HG03039 (cell line): ENCODE measurements around the gene ZNF620.
A peak's percentile ranks its signal among the peaks of the same experiment; 100 is the strongest.
"Not testable (repeated sequence)": the region's sequence is repeated elsewhere in the genome, so short reads cannot be mapped to it uniquely, and the experiment has no call there.

Experiments
- ATAC-seq: cut with Tn5 transposase; IDR thresholded peaks from one replicate; pipeline ENCODE4 v1.9.1; 2021; ENCODE audit warnings: mild to moderate bottlenecking, moderate library complexity; ENCODE audit not compliant: unreplicated experiment

Gene ZNF620

GRCh38 chr3:40505599-40506462, at the start of gene ZNF620:
TSS of gene ZNF620 (plus strand) at chr3:40506039. CDS start at chr3:40506353, 314 bp downstream.
- ATAC-seq = peak; percentile 61

DNA sequence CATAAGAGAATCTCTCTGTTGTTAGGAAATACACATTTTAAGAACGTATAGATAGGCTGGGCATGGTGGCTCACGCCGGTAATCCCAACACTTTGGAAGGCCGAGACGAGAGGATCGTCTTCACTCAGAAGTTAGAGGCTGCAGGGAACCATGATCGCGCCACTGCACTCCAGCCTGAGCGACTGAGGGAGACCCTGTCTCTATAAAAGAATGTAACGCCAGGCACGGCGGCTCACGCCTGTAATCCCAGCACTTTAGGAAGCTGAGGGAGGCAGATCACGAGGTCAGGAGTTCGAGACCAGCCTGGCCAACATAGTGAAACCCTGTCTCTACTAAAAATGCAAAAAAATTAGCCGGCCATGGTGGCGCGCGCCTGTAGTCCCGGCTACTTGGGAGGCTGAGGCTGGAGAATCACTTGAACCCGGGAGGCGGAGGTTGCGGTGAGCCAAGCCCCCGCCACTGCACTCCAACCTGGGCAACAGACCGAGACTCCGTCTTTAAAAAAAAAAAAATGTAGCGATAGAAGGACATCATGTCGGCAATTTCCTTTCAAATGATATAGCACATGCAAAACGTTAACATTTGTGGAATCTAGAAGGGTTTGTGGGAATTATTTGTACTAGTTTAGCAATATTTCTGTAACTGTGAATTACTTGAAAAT, 49.4 kb upstream of the ZNF620 start:
- no peak for ATAC-seq

DNA sequence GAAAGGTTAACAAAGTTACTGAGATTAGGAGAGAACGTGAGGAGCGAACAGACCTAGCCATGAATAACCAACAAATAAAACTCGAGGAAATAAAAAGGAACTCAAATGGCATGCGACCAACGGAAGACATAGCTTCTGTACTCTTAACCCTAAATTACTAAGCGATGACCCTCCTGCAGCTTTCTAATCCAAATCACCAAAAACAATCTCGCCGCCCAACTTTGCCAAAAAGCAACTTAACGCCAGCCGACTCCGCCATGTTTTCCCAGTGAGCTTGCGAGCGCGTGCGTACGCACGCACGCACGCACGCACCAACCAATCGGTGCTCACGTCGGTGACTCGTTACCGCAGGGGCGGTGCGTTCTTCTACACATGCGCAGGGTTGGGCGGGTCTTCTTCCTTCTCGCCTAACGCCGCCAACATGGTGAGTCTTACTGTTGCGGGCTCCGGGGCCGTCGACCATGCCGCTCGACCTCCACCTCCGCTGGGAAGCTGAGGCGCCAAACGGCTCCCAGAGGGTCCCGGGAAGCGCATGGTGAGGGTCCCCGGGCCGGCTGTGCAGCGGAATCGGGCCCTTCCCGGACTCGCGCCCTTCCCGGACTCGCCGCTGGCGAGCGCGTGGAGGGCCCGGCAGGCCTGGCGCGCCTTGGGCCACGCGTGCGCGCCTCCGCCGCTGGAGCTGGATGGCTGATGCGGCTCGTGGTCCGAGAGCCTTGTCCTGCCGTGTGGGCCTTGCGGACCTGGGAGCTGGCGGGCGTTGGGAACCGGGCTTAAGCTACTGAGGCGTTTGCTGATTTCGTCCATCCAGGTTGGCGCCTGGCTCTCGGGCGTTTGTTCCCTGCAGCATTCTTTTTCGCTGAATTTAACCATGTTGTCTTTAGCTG, 48.7 kb upstream of the ZNF620 start, which contains the start of gene RPL14:
Gene RPL14, plus strand, starts transcription at position 400 of the 884 bp plus-strand sequence. Its CDS starts 133 bp downstream, at position 533.
- peak; percentile 66 for ATAC-seq

DNA sequence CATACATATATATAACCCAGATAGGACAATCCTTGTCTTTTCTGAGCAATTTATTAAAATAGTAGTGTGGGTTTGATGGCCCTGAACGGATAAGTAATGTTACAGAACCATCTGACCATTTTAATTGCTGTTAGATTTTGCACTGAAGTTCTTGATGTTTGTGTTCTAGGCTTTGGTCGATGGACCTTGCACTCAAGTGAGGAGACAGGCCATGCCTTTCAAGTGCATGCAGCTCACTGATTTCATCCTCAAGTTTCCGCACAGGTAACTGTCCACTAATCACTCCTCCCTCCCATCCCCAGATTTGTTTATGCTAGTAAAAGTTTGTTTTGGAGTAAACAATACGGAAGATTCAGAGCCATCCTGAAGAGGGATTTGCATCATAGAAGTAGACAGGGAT, 47.4 kb upstream of the ZNF620 start:
- ATAC-seq = no peak

- not testable (repeated sequence) for ATAC-seq
Measured at GRCh38 chr3:40460481-40460880, 45.4 kb upstream of the ZNF620 start.

DNA sequence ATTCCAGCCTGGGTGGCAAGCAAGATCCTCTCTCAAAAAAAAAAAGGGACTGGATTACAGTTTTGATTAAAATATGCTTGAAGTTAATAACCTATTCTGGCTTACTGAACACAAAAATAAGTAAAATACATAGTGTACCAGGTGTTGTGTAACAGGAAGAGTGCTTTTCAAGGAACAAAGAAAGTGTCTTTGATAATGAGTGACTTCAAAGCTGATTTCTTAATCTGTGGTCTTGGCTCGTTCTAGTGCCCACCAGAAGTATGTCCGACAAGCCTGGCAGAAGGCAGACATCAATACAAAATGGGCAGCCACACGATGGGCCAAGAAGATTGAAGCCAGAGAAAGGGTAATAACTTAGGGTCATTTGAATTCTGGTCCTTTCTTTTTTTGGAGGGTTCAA, 44.7 kb upstream of the ZNF620 start:
- ATAC-seq = no peak

GRCh38 chr3:40462838-40463237, 43.0 kb upstream of the ZNF620 start:
- ATAC-seq = not testable (repeated sequence)

GRCh38 chr3:40463579-40463978, 42.3 kb upstream of the ZNF620 start:
- ATAC-seq = no peak

- ATAC-seq = no peak
Measured at GRCh38 chr3:40464339-40465110, 41.3 kb upstream of the ZNF620 start.

DNA sequence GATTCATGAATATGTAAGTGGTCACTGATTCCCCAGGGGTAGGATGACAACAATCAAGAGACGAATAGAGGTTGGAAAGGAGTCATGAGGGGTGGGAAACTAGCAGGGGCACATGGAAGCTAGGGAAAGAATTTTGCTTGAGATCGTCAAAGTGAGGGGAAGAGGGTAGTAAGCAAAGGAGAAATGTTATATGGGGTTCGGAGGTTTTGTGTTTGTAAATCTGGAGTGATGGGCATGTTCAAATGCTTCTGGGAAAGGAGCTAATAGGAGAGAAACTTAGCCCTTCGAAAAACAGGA, 40.8 kb upstream of the ZNF620 start:
- ATAC-seq = no peak

- no peak for ATAC-seq
Measured at GRCh38 chr3:40465456-40465855, 40.4 kb upstream of the ZNF620 start.

- ATAC-seq = no peak
Measured at GRCh38 chr3:40468018-40468417, 37.8 kb upstream of the ZNF620 start.

DNA sequence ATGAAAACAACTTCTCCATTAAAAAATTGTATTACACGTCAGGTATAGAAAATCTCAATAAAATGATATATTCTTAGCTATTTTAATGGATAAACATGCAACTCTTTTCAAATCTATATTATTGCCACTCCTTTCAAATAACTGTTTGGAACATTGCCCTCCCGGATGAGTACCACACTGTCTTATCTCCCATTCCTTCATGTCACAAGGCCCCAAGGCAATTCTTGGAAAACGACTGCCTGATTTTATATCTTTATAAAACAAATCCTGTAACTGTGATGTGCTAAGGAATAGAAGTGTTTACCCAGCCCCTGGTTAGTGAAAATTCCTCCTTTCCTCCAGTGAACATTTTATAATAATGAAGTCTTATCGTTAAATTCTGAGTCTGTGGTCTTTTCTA, 35.1 kb upstream of the ZNF620 start:
- no peak for ATAC-seq

DNA sequence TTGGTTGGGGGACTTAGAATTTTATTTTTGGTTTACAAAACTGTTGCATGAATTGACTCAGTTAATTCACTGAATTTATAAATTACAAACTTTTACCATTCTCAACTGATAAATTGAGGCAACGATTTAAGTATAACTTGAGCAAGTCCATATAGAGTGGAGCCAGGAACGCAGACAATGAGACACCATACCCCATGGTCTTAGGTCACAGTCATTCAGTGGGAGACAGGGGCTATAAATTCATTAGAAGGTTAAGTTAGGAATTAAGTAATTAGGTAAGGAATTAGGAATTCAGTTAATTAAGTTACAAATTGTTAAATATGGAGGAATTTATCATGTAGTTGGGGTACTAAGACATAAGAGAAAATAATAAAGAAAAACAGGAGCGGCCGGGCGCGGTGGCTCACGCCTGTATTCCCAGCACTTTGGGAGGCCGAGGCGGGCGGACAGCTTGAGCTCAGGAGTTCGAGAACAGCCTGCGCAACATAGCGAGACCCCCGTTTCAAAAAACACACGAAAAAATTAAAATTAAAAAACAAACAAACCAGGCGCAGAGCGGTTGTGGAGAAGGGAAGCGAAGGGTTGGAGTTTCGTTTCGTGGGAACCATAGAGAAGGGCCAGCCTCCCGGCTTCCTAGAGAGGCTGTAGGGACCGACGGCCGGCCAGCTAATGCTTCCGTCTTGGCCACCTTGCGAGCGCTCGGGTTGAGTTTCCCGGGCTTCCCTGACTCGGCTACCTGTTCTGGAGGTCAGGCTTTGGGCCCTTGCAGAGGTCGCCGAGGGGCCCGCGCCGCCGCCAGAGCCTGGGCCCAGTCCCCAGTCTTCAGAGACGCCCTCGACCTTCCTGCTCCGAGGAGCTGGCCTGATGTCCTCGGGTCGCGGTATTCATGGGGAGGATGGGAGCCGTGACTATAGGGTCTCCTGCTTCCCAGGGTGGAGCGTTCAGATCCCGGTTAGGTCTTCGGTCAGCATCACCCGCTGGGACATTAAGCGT, 29.1 kb upstream of the ZNF620 start, which contains the start of gene ZNF619:
Gene ZNF619, plus strand, starts transcription at position 645 of the 993 bp plus-strand sequence. CDS start 858 bp downstream, outside the sequence.
- ATAC-seq = peak; percentile 80

GRCh38 chr3:40477666-40478065, 28.2 kb upstream of the ZNF620 start:
- no peak for ATAC-seq

DNA sequence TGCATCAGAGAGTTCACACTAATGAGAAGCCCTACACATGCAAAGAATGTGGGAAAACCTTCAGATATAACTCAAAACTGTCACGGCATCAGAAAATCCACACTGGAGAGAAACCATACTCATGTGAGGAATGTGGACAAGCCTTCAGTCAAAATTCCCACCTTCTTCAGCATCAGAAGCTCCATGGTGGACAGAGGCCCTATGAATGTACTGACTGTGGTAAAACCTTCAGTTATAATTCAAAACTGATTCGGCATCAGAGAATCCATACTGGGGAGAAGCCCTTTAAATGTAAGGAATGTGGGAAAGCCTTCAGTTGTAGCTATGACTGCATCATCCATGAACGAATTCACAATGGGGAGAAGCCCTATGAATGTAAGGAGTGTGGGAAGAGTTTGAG, 18.7 kb upstream of the ZNF620 start:
- no peak for ATAC-seq

DNA sequence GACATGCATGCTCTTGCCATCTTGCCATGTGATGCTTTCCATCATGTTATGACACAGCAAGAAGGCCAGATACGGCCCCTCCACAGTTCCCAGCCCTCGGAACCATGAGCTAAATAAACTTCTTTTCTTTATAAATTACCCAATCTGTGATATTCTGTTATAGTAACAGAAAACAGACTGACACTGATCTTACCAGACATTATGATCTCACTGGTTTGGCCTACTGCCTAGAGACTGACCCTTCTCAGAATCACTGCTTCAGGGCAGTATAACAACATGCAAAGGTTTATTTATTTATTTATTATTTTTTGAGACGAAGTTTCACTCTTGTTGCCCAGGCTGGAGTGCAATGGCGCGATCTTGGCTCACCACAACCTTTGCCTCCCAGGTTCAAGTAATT, 14.9 kb upstream of the ZNF620 start:
- no peak for ATAC-seq

DNA sequence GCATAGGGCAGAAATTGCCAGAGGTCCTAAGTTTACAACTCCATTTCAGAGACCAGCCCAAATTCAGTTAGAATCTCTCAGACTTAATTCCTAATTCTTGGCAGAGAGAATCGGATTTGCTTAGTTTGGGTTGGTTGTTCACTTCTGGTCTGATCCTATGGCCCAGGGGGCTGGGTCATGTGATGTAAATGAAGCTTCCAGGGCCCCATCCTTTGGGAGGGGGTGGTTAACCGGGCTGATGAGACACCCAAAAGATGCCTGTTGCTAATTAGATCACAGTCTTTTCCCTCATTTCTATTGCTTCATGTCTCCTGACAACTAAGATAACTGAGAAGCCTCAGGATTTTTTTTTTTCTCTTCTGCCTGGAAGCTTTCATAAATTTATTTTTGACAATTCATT, 11.1 kb upstream of the ZNF620 start:
- no peak for ATAC-seq

DNA sequence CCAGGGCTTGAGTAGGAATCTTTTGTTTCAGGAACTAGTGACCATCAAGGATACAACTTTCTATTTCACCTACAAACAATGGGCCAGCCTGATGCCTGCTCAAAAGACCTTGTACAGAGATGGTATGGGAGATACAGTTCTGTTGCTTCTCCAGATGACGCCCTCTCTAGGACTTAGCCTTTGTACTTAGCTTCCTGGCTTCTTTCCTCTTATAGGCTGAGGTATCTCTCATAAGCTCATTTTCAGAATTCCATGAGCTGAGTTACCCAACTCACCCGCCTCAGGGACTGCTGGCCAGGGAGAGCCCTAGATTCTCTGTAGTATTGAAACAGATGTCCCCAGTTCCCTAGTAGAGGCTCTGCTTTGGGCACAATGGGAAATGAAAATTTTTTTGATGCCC, 8.6 kb upstream of the ZNF620 start:
- ATAC-seq = no peak
